MM.1S (cell line): Measurements from ENCODE around the gene OR51E2.

Experiments used
- DNase-seq: peaks from one replicate; pipeline ENCODE4 v3.0.0-alpha.2; 2015
- H2AFZ ChIP-seq: fragments of 300-600 bp; sonication (generic); 2 replicates; pipeline ENCODE4 v1.6.0; 2016; ENCODE audit warnings: antibody characterized with exemption, low read length
- H3F3A ChIP-seq: fragments of 300-600 bp; sonication (generic); 2 replicates; pipeline ENCODE4 v1.6.1; 2016; ENCODE audit warnings: mild to moderate bottlenecking, antibody characterized with exemption, low read length, moderate library complexity, mixed read lengths; ENCODE audit not compliant: insufficient read depth
- H3K27ac ChIP-seq: fragments of 300-600 bp; sonication (generic); 2 replicates; pipeline ENCODE4 v1.5.1; 2016; ENCODE audit warnings: mild to moderate bottlenecking, low read length
- H3K27me3 ChIP-seq: fragments of 300-600 bp; sonication (generic); replicated peaks from 2 replicates; pipeline ENCODE4 v1.6.0; 2016; ENCODE audit warnings: low read length; ENCODE audit not compliant: insufficient read depth
- H3K36me3 ChIP-seq: fragments of 300-600 bp; sonication (generic); replicated peaks from 2 replicates; pipeline ENCODE4 v1.6.1; 2016; ENCODE audit warnings: mild to moderate bottlenecking, low read length, mixed read lengths; ENCODE audit not compliant: insufficient read depth
- H3K4me1 ChIP-seq: fragments of 300-600 bp; sonication (generic); 2 replicates; pipeline ENCODE4 v1.6.1; 2016; ENCODE audit warnings: low read length, mixed read lengths
- H3K4me2 ChIP-seq: fragments of 300-600 bp; sonication (generic); 2 replicates; pipeline ENCODE4 v1.6.0; 2016; ENCODE audit warnings: low read depth, low read length
- H3K4me3 ChIP-seq: fragments of 300-600 bp; sonication (generic); 2 replicates; pipeline ENCODE4 v1.5.1; 2016; ENCODE audit warnings: low read length, mixed read lengths
- H3K79me2 ChIP-seq: fragments of 300-600 bp; sonication (generic); 2 replicates; pipeline ENCODE4 v1.6.1; 2016; ENCODE audit warnings: mixed run types, low read length, mixed read lengths
- H3K9ac ChIP-seq: fragments of 300-600 bp; sonication (generic); 2 replicates; pipeline ENCODE4 v1.6.1; 2016; ENCODE audit warnings: low read length, mixed read lengths
- H3K9me2 ChIP-seq: fragments of 300-600 bp; sonication (generic); replicated peaks from 2 replicates; pipeline ENCODE4 v1.6.1; 2016; ENCODE audit warnings: mild to moderate bottlenecking, low read length, mixed read lengths; ENCODE audit not compliant: insufficient read depth
- H3K9me3 ChIP-seq: fragments of 300-600 bp; sonication (generic); replicated peaks from 2 replicates; pipeline ENCODE4 v1.6.1; 2016; ENCODE audit warnings: mild to moderate bottlenecking, low read length, mixed read lengths; ENCODE audit not compliant: insufficient read depth
- H4K20me1 ChIP-seq: fragments of 300-600 bp; sonication (generic); 2 replicates; pipeline ENCODE4 v1.6.1; 2016; ENCODE audit warnings: mild to moderate bottlenecking, low read length, moderate library complexity, mixed read lengths; ENCODE audit not compliant: insufficient read depth
- CTCF ChIP-seq: fragments of 300-600 bp; sonication (generic); IDR thresholded peaks from 2 replicates; pipeline ENCODE4 v1.5.1; 2016; ENCODE audit warnings: antibody characterized with exemption, low read length, mixed read lengths
- EZH2 ChIP-seq: fragments of 300-600 bp; sonication (generic); optimal IDR thresholded peaks from 2 replicates; pipeline ENCODE3; 2017; ENCODE audit warnings: low read depth, mild to moderate bottlenecking, antibody characterized with exemption, low read length, mixed read lengths
- EZH2phosphoT487 ChIP-seq: fragments of 300-600 bp; sonication (generic); IDR thresholded peaks from 2 replicates; pipeline ENCODE4 v1.6.1; 2018; ENCODE audit warnings: antibody characterized with exemption, low read length

Gene OR51E2

GRCh38 chr11:4658629-4659445 lies 38.8 kb downstream of the OR51E2 start:
- Histone ChIP-seq H3K4me2 (no peak overlapping the region), H3K79me2 (no peaks in the 10 kb centered on the region), H3K4me1 (peaks cover 10% of the 10 kb centered on the region), H3K27me3 (no peaks in the 10 kb centered on the region), H3K36me3 (no peaks in the 10 kb centered on the region), H4K20me1 (no peaks in the 10 kb centered on the region), H3K9me3 (no peaks in the 10 kb centered on the region), H3K27ac (no peak overlapping the region), H2AFZ (no peak overlapping the region), H3F3A (no peaks in the 10 kb centered on the region), H3K9me2 (no peaks in the 10 kb centered on the region), H3K9ac (no peak overlapping the region), H3K4me3 (no peak overlapping the region)
- DNase-seq, result no peak
- TF ChIP-seq EZH2, result no peak
- no peak for TF ChIP-seq CTCF
- TF ChIP-seq EZH2phosphoT487, result no peak

DNA sequence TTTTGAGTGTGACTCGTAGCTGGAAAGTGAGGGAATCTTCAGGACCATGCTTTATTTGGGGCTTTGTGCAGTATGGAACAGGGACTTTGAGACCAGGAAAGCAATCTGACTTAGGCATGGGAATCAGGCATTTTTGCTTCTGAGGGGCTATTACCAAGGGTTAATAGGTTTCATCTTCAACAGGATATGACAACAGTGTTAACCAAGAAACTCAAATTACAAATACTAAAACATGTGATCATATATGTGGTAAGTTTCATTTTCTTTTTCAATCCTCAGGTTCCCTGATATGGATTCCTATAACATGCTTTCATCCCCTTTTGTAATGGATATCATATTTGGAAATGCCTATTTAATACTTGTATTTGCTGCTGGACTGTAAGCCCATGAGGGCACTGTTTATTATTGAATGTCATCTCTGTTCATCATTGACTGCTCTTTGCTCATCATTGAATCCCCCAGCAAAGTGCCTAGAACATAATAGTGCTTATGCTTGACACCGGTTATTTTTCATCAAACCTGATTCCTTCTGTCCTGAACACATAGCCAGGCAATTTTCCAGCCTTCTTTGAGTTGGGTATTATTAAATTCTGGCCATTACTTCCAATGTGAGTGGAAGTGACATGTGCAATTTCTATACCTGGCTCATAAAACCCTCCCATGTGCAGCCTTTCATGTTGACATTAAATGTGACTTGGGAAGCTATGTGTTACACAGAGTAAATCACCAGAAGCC lies 42.9 kb downstream of the OR51E2 start:
- H3K9me2 ChIP-seq, result no peaks in the 10 kb centered on the region
- no peak overlapping the region for H2AFZ ChIP-seq
- no peaks in the 10 kb centered on the region for H3F3A ChIP-seq
- TF ChIP-seq EZH2 (no peak), EZH2phosphoT487 (no peak), CTCF (no peak)
- no peak overlapping the region for H3K4me3 ChIP-seq
- peaks cover 10% of the 10 kb centered on the region for H3K4me1 ChIP-seq
- H3K79me2 ChIP-seq, result no peaks in the 10 kb centered on the region
- peak overlapping the region; percentile 18 for H3K4me2 ChIP-seq
- no peaks in the 10 kb centered on the region for H3K27me3 ChIP-seq
- no peak overlapping the region for H3K9ac ChIP-seq
- peak; percentile 9 for DNase-seq
- no peaks in the 10 kb centered on the region for H3K9me3 ChIP-seq
- H3K27ac ChIP-seq, result no peak overlapping the region
- no peaks in the 10 kb centered on the region for H4K20me1 ChIP-seq
- no peaks in the 10 kb centered on the region for H3K36me3 ChIP-seq

DNA sequence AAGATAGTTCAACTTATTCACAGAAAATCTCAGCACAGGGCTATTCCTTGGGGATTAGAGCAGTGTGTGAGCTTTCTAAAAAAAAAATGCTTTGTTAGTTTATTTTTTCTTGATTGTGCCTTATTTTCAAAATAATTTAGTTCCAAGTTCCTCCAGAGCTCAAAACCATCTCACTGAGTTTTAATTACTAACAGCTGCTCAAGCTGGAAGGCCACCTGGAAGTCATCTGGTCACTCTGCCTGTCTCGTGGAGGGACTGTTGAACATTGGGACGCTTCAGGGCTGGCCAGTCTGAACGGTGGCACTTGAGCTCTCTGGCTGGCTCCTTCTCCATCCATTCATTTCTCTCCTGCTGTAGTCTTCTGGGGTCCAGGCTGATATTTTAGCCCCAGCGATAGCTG lies 49.9 kb downstream of the OR51E2 start:
- DNase-seq, result no peak
- Histone ChIP-seq H3K27ac (no peak overlapping the region), H3K27me3 (no peaks in the 10 kb centered on the region), H3K79me2 (no peaks in the 10 kb centered on the region), H3K36me3 (no peaks in the 10 kb centered on the region), H3K9ac (no peak overlapping the region), H3K9me3 (no peaks in the 10 kb centered on the region), H3K4me1 (no peaks in the 10 kb centered on the region), H3F3A (no peaks in the 10 kb centered on the region), H3K4me3 (no peak overlapping the region), H3K4me2 (no peak overlapping the region), H2AFZ (no peak overlapping the region), H3K9me2 (no peaks in the 10 kb centered on the region), H4K20me1 (no peaks in the 10 kb centered on the region)
- TF ChIP-seq EZH2 (no peak), CTCF (no peak)
